IMR-90 (cell line): ENCODE data around the gene CROT. TPM values are rescaled to one million over a fixed set of nuclear protein-coding genes. Genes with fewer than 3 reads are reported as not detected.

Source experiments
- ATAC-seq: fragments of 200-7000 bp; cut with Tn5 transposase; 2 replicates; pipeline ENCODE4 v1.9.1; 2020; ENCODE audit warnings: low read depth, mild to moderate bottlenecking, moderate library complexity
- BruUV-seq: library from RNA; stranded (reverse); fragments of 400-500 nt; replicated peaks from 2 replicates; lab custom pipeline; 2021; lab: Mats Ljungman, UMichigan
- CTCF ChIA-PET: fragments of 300-600 bp; formaldehyde crosslinking; extraction: SDS; loops from one replicate; lab custom pipeline; 2021; ENCODE audit warnings: antibody characterized with exemption; lab: Yijun Ruan, JAX
- POLR2A ChIA-PET: fragments of 300-600 bp; sonication (Branson Sonifier 250); formaldehyde crosslinking; loops from one replicate; lab custom pipeline; 2022; ENCODE audit warnings: antibody characterized with exemption; ENCODE audit not compliant: unreplicated experiment; lab: Charles Lee
- DNase-seq: peaks from one replicate; pipeline ENCODE4 v3.0.0; 2013
- H2AFZ ChIP-seq: replicated peaks from 2 replicates; pipeline ENCODE3; 2013; ENCODE audit warnings: low read length, mild to moderate bottlenecking; ENCODE audit not compliant: poor library complexity
- H2AK5ac ChIP-seq: 2 replicates; pipeline ENCODE4 v1.6.1; 2013; ENCODE audit warnings: low read depth, low read length, inconsistent platforms
- H2AK9ac ChIP-seq: replicated peaks from 2 replicates; pipeline ENCODE3; 2013; ENCODE audit warnings: mild to moderate bottlenecking, low read depth, low read length, moderate library complexity; ENCODE audit not compliant: poor library complexity
- H2BK120ac ChIP-seq: 2 replicates; pipeline ENCODE4 v1.6.1; 2013; ENCODE audit warnings: low read depth, low read length, inconsistent platforms
- H2BK15ac ChIP-seq: 3 replicates; pipeline ENCODE4 v1.6.1; 2013; ENCODE audit warnings: low read depth, low read length, inconsistent platforms
- H2BK20ac ChIP-seq: 2 replicates; pipeline ENCODE4 v1.6.1; 2013; ENCODE audit warnings: low read depth, mild to moderate bottlenecking, inconsistent platforms, low read length, moderate library complexity
- H2BK5ac ChIP-seq: 2 replicates; pipeline ENCODE4 v1.6.1; 2013; ENCODE audit warnings: mild to moderate bottlenecking, low read depth, low read length, inconsistent platforms; ENCODE audit not compliant: poor library complexity, severe bottlenecking
- H3K14ac ChIP-seq: replicated peaks from 2 replicates; pipeline ENCODE4 v1.6.1; 2013; ENCODE audit warnings: low read depth, low read length, inconsistent platforms
- H3K18ac ChIP-seq: 2 replicates; pipeline ENCODE4 v1.6.1; 2013; ENCODE audit warnings: low read depth, low read length, control low read depth
- H3K23ac ChIP-seq: 2 replicates; pipeline ENCODE4 v1.6.1; 2013; ENCODE audit warnings: low read depth, low read length, inconsistent platforms
- H3K27ac ChIP-seq: 2 replicates; pipeline ENCODE4 v1.5.1; 2013; ENCODE audit warnings: mild to moderate bottlenecking, control low read depth, low read length; ENCODE audit not compliant: insufficient read depth
- H3K27me3 ChIP-seq: 2 replicates; pipeline ENCODE4 v1.6.1; 2013; ENCODE audit warnings: low read length; ENCODE audit not compliant: control insufficient read depth, insufficient read depth
- H3K36me3 ChIP-seq: 2 replicates; pipeline ENCODE4 v1.6.1; 2013; ENCODE audit warnings: low read length, mixed read lengths; ENCODE audit not compliant: control insufficient read depth, insufficient read depth
- H3K4ac ChIP-seq: 2 replicates; pipeline ENCODE4 v1.6.1; 2013; ENCODE audit warnings: low read depth, low read length, inconsistent platforms
- H3K4me1 ChIP-seq: 2 replicates; pipeline ENCODE4 v1.6.1; 2013; ENCODE audit warnings: low read length, mixed read lengths; ENCODE audit not compliant: control insufficient read depth, insufficient read depth
- H3K4me2 ChIP-seq: 2 replicates; pipeline ENCODE4 v1.6.1; 2013; ENCODE audit warnings: low read depth, mild to moderate bottlenecking, control low read depth, low read length, moderate library complexity
- H3K4me3 ChIP-seq: 2 replicates; pipeline ENCODE4 v1.5.1; 2013; ENCODE audit warnings: low read depth, mild to moderate bottlenecking, control low read depth, low read length, moderate library complexity; ENCODE audit not compliant: insufficient read depth
- H3K56ac ChIP-seq: 2 replicates; pipeline ENCODE4 v1.6.1; 2013; ENCODE audit warnings: low read length, inconsistent platforms; ENCODE audit not compliant: insufficient read depth; ENCODE audit errors: extremely low read depth
- H3K79me1 ChIP-seq, 2 experiments: 2 replicates each; pipeline ENCODE4 v1.6.1; 2013; ENCODE audit warnings: low read length in 2 of 2, inconsistent platforms in 1 of 2, low read depth in 1 of 2
- H3K9ac ChIP-seq: 2 replicates; pipeline ENCODE4 v1.6.1; 2013; ENCODE audit warnings: low read depth, low read length, control low read depth
- H3K9me1 ChIP-seq: 2 replicates; pipeline ENCODE4 v1.6.1; 2013; ENCODE audit warnings: low read length, inconsistent platforms; ENCODE audit not compliant: insufficient read depth
- H3K9me3 ChIP-seq: 2 replicates; pipeline ENCODE4 v1.6.1; 2013; ENCODE audit warnings: low read length; ENCODE audit not compliant: control insufficient read depth, insufficient read depth
- H4K20me1 ChIP-seq: 2 replicates; pipeline ENCODE4 v1.6.1; 2013; ENCODE audit warnings: low read length, inconsistent platforms; ENCODE audit not compliant: insufficient read depth
- H4K5ac ChIP-seq: 2 replicates; pipeline ENCODE4 v1.6.1; 2013; ENCODE audit warnings: mild to moderate bottlenecking, low read depth, low read length, control low read depth
- H4K8ac ChIP-seq, 2 experiments: 2 replicates each; pipeline ENCODE4 v1.6.1; 2013; ENCODE audit warnings: low read depth in 2 of 2, low read length in 2 of 2, control low read depth in 1 of 2, inconsistent platforms in 1 of 2
- H4K91ac ChIP-seq: 2 replicates; pipeline ENCODE4 v1.6.1; 2013; ENCODE audit warnings: low read depth, low read length, inconsistent platforms; ENCODE audit not compliant: insufficient read depth
- BHLHE40 ChIP-seq: fragments of 150-350 bp; IDR thresholded peaks from 2 replicates; pipeline ENCODE4 v1.6.1; 2016; ENCODE audit warnings: mild to moderate bottlenecking, low read depth, low read length
- CEBPB ChIP-seq: IDR thresholded peaks from 2 replicates; pipeline ENCODE4 v1.6.1; 2012; ENCODE audit warnings: low read depth, low read length, improper control_type of control experiment
- CHD1 ChIP-seq: IDR thresholded peaks from 2 replicates; pipeline ENCODE4 v1.6.1; 2012; ENCODE audit warnings: low read depth, low read length, improper control_type of control experiment
- CTCF ChIP-seq: conservative IDR thresholded peaks from 2 replicates; pipeline ENCODE4 v1.5.1; 2012; ENCODE audit warnings: mild to moderate bottlenecking, low read depth, low read length, improper control_type of control experiment
- ELK1 ChIP-seq: fragments of 150-350 bp; IDR thresholded peaks from 2 replicates; pipeline ENCODE4 v1.6.1; 2016; ENCODE audit warnings: low read depth, mild to moderate bottlenecking, low read length, moderate library complexity, borderline replicate concordance
- FOS ChIP-seq: fragments of 150-350 bp; IDR thresholded peaks from 2 replicates; pipeline ENCODE4 v1.6.1; 2016; ENCODE audit warnings: low read depth, low read length
- MAFK ChIP-seq: IDR thresholded peaks from 2 replicates; pipeline ENCODE4 v1.6.1; 2012; ENCODE audit warnings: low read depth, low read length, improper control_type of control experiment
- MAZ ChIP-seq: IDR thresholded peaks from 2 replicates; pipeline ENCODE4 v1.6.1; 2012; ENCODE audit warnings: low read depth, mild to moderate bottlenecking, low read length, improper control_type of control experiment, moderate library complexity, borderline replicate concordance
- MXI1 ChIP-seq: IDR thresholded peaks from 2 replicates; pipeline ENCODE4 v1.6.1; 2012; ENCODE audit warnings: low read depth, mild to moderate bottlenecking, low read length, moderate library complexity, borderline replicate concordance
- NFE2L2 ChIP-seq: fragments of 150-350 bp; IDR thresholded peaks from 2 replicates; pipeline ENCODE4 v1.6.1; 2016; ENCODE audit warnings: low read depth, mild to moderate bottlenecking, low read length
- POLR2A ChIP-seq: IDR thresholded peaks from 2 replicates; pipeline ENCODE4 v1.6.1; 2012; ENCODE audit warnings: mild to moderate bottlenecking, low read depth, low read length
- RAD21 ChIP-seq: IDR thresholded peaks from 2 replicates; pipeline ENCODE4 v1.6.1; 2012; ENCODE audit warnings: low read length, improper control_type of control experiment
- RCOR1 ChIP-seq: IDR thresholded peaks from 2 replicates; pipeline ENCODE4 v1.6.1; 2012; ENCODE audit warnings: mild to moderate bottlenecking, low read length, improper control_type of control experiment; ENCODE audit not compliant: insufficient replicate concordance
- RFX5 ChIP-seq: IDR thresholded peaks from 2 replicates; pipeline ENCODE4 v1.8.0; 2012; ENCODE audit warnings: low read depth, mild to moderate bottlenecking, low read length, moderate library complexity
- SMC3 ChIP-seq: fragments of 150-350 bp; IDR thresholded peaks from 2 replicates; pipeline ENCODE4 v1.6.1; 2016; ENCODE audit warnings: low read depth, mild to moderate bottlenecking, antibody characterized with exemption, low read length, moderate library complexity
- dilution Hi-C: fragments of 300-500 bp; cut with HindIII; formaldehyde crosslinking; loops from one replicate; pipeline ENCODE4 v1.14.3; 2018; ENCODE audit warnings: low sequenced_read_pairs; ENCODE audit not compliant: unreplicated experiment
- in situ Hi-C: fragments of 300-500 bp; cut with MboI; formaldehyde crosslinking; loops from 3 replicates; pipeline ENCODE4 v1.14.3; 2019; ENCODE audit warnings: low sequenced_read_pairs, inconsistent platforms, mixed read lengths
- intact Hi-C: fragments of 100-400 bp; cut with micrococcal nuclease; formaldehyde crosslinking; loops from 2 replicates; pipeline ENCODE4 v1.10.0; 2022
- polyA plus RNA-seq, 3 experiments: library from polyadenylated mRNA; depleted of rRNA; stranded (reverse); fragments of >200 nt; gene quantifications; 2 replicates each; pipeline ENCODE4 v1.2.3, GENCODE V29; 2012; ENCODE audit warnings: low replicate concordance in 1 of 3
- total RNA-seq: library from RNA; depleted of rRNA; stranded (reverse); fragments of >200 nt; gene quantifications from 2 replicates; pipeline ENCODE4 v1.2.3, GENCODE V29; 2012
- TF ChIP-seq, protein P1 (sequence below): fragments of 150-350 bp; IDR thresholded peaks from 2 replicates; pipeline ENCODE4 v1.6.1; 2017; ENCODE audit warnings: mild to moderate bottlenecking, antibody characterized with exemption, low read length, low read depth

The CROT gene
- total and polyA plus RNA-seq, 2 of the 4 experiments (the other 2 are of a cell fraction): 7.5 to 10.0 TPM

GRCh38 chr7:87364246-87364645 is 18.8 kb downstream of the CROT start:
- in situ Hi-C loops: no loop called here
- Histone ChIP-seq H3K4me1 (peaks cover 2% of the 10 kb centered on the region), H3K9ac (no peak overlapping the region), H2BK20ac (no peak overlapping the region), H4K5ac (no peak overlapping the region), H3K9me3 (no peaks in the 10 kb centered on the region), H3K4ac (no peak overlapping the region), H3K79me1 (no peaks in the 10 kb centered on the region), H3K27ac (no peak overlapping the region), H4K91ac (no peak overlapping the region), H2AK9ac (no peak overlapping the region), H3K18ac (no peak overlapping the region), H2BK5ac (no peak overlapping the region), H4K20me1 (no peaks in the 10 kb centered on the region), H2AFZ (no peak overlapping the region), H3K14ac (no peak overlapping the region), H3K56ac (no peak overlapping the region), H3K27me3 (no peaks in the 10 kb centered on the region), H3K4me3 (no peak overlapping the region), H3K23ac (no peak overlapping the region), H3K4me2 (no peak overlapping the region), H4K8ac (no peak overlapping the region), H3K9me1 (no peaks in the 10 kb centered on the region; the same call in 1 of the 2 replicates), H2BK15ac (no peak overlapping the region), H3K36me3 (peaks cover 17% of the 10 kb centered on the region), H2AK5ac (no peak overlapping the region), H2BK120ac (no peak overlapping the region)
- dilution Hi-C loops: no loop called here
- TF ChIP-seq RAD21 (no peak), BHLHE40 (no peak), CHD1 (no peak), FOS (no peak), POLR2A (no peak), RFX5 (no peak), SMC3 (no peak), MAZ (no peak), ELK1 (no peak), NFE2L2 (no peak), MXI1 (no peak), CEBPB (no peak), CTCF (no peak), RCOR1 (no peak), MAFK (no peak)
- TF ChIP-seq, protein P1, sequence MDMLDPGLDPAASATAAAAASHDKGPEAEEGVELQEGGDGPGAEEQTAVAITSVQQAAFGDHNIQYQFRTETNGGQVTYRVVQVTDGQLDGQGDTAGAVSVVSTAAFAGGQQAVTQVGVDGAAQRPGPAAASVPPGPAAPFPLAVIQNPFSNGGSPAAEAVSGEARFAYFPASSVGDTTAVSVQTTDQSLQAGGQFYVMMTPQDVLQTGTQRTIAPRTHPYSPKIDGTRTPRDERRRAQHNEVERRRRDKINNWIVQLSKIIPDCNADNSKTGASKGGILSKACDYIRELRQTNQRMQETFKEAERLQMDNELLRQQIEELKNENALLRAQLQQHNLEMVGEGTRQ: no peak
- DNase-seq: no peak
- no peak for ATAC-seq
- POLR2A ChIA-PET: no interaction called here
- BruUV-seq: no TSS peak
- CTCF ChIA-PET: no interaction called here
- intact Hi-C loops: no loop called here
